ENCODE results near the gene GPR15LG. TPM values are rescaled to one million over a fixed set of nuclear protein-coding genes. Genes with fewer than 3 reads are reported as not detected.

GPR15LG gene
- total and polyA plus RNA-seq, 2 experiments from 2014 or later, result not detected

GRCh38 chr10:84172467-84173356, 889 bp upstream of the GPR15LG start:
- no peak for DNase-seq
- H3K27me3 ChIP-seq (replicated peaks; ENCODE audit: insufficient read depth), result no peaks in the 10 kb centered on the region
- in situ Hi-C loops (cut with MboI), result no loop called here
- H4K20me1 ChIP-seq (ENCODE audit: insufficient read depth), result no peaks in the 10 kb centered on the region
- no peaks in the 10 kb centered on the region for H3K9me2 ChIP-seq (ENCODE audit: insufficient read depth)
- no peaks in the 10 kb centered on the region for H3K36me3 ChIP-seq (ENCODE audit: low read depth)
- H3K27ac ChIP-seq, result no peak overlapping the region
- TF ChIP-seq EZH2 (IDR thresholded peaks at IDR 0.05; ENCODE audit: insufficient read depth, poor library complexity, severe bottlenecking), result no peak
- TF ChIP-seq EZH2phosphoT487 (IDR thresholded peaks at IDR 0.05; ENCODE audit: insufficient read depth, low read depth), result no peak
- no peaks in the 10 kb centered on the region for H3F3A ChIP-seq (ENCODE audit: insufficient read depth)
- H3K9ac ChIP-seq, result no peak overlapping the region
- no peak overlapping the region for H3K4me3 ChIP-seq
- H3K4me1 ChIP-seq (ENCODE audit: insufficient read depth), result no peaks in the 10 kb centered on the region
- 46 to 49% methylated on average over 9 of the region's 9 CpGs for WGBS, 2 experiments (ENCODE audit: low coverage in 1 of 2, low lambda C conversion rate in 2 of 2, missing lambda C conversion rate in 2 of 2)
- no peak overlapping the region for H3K4me2 ChIP-seq (ENCODE audit: unreplicated experiment)
- no peaks in the 10 kb centered on the region for H3K79me2 ChIP-seq (ENCODE audit: insufficient read depth)
- no peak overlapping the region for H2AFZ ChIP-seq
- H3K9me3 ChIP-seq (ENCODE audit: low read depth), result no peaks in the 10 kb centered on the region

GRCh38 chr10:84175436-84175835, 1.8 kb downstream of the GPR15LG start:
- no peaks in the 10 kb centered on the region for H4K20me1 ChIP-seq (ENCODE audit: insufficient read depth)
- H3K4me2 ChIP-seq (ENCODE audit: unreplicated experiment), result no peak overlapping the region
- no peak overlapping the region for H3K9ac ChIP-seq
- no peaks in the 10 kb centered on the region for H3K36me3 ChIP-seq (ENCODE audit: low read depth)
- no peaks in the 10 kb centered on the region for H3F3A ChIP-seq (ENCODE audit: insufficient read depth)
- H3K9me3 ChIP-seq (ENCODE audit: low read depth), result no peaks in the 10 kb centered on the region
- H2AFZ ChIP-seq, result no peak overlapping the region
- no peaks in the 10 kb centered on the region for H3K4me1 ChIP-seq (ENCODE audit: insufficient read depth)
- H3K4me3 ChIP-seq, result no peak overlapping the region
- DNase-seq, result no peak
- in situ Hi-C loops (cut with MboI), result no loop called here
- 62 to 67% methylated on average over 6 of the region's 6 CpGs for WGBS, 2 experiments (ENCODE audit: low coverage in 1 of 2, low lambda C conversion rate in 2 of 2, missing lambda C conversion rate in 2 of 2)
- no peaks in the 10 kb centered on the region for H3K27me3 ChIP-seq (replicated peaks; ENCODE audit: insufficient read depth)
- H3K79me2 ChIP-seq (ENCODE audit: insufficient read depth), result no peaks in the 10 kb centered on the region
- H3K9me2 ChIP-seq (ENCODE audit: insufficient read depth), result no peaks in the 10 kb centered on the region
- no peak for TF ChIP-seq EZH2 (IDR thresholded peaks at IDR 0.05; ENCODE audit: insufficient read depth, poor library complexity, severe bottlenecking)
- no peak for TF ChIP-seq EZH2phosphoT487 (IDR thresholded peaks at IDR 0.05; ENCODE audit: insufficient read depth, low read depth)
- no peak overlapping the region for H3K27ac ChIP-seq

- H3K4me2 ChIP-seq (ENCODE audit: unreplicated experiment), result no peak overlapping the region
Observed at GRCh38 chr10:84176351-84176750, 2.8 kb downstream of the GPR15LG start.

GRCh38 chr10:84176836-84177474, 3.4 kb downstream of the GPR15LG start:
- Histone ChIP-seq H4K20me1 (ENCODE audit: insufficient read depth) (no peaks in the 10 kb centered on the region), H3K27ac (no peak overlapping the region), H3K4me3 (no peak overlapping the region), H3K4me1 (ENCODE audit: insufficient read depth) (no peaks in the 10 kb centered on the region), H3K79me2 (ENCODE audit: insufficient read depth) (no peaks in the 10 kb centered on the region), H3K9ac (no peak overlapping the region), H3K9me3 (ENCODE audit: low read depth) (no peaks in the 10 kb centered on the region), H3K36me3 (ENCODE audit: low read depth) (no peaks in the 10 kb centered on the region), H3F3A (ENCODE audit: insufficient read depth) (no peaks in the 10 kb centered on the region), H3K4me2 (ENCODE audit: unreplicated experiment) (no peak overlapping the region), H2AFZ (no peak overlapping the region), H3K27me3 (replicated peaks; ENCODE audit: insufficient read depth) (no peaks in the 10 kb centered on the region), H3K9me2 (ENCODE audit: insufficient read depth) (no peaks in the 10 kb centered on the region)
- WGBS, 2 experiments (ENCODE audit: low coverage in 1 of 2, low lambda C conversion rate in 2 of 2, missing lambda C conversion rate in 2 of 2), result 59 to 72% methylated on average over 4 of the region's 4 CpGs
- DNase-seq, result no peak
- in situ Hi-C loops (cut with MboI), result no loop called here
- TF ChIP-seq EZH2 (IDR thresholded peaks at IDR 0.05; ENCODE audit: insufficient read depth, poor library complexity, severe bottlenecking), result no peak
- TF ChIP-seq EZH2phosphoT487 (IDR thresholded peaks at IDR 0.05; ENCODE audit: insufficient read depth, low read depth), result no peak

More at GRCh38 chr10:84176351-84176750, 2.8 kb downstream of the GPR15LG start:
- H3K27ac ChIP-seq, result no peak overlapping the region
- H3K4me1 ChIP-seq (ENCODE audit: insufficient read depth), result no peaks in the 10 kb centered on the region
- H3K4me3 ChIP-seq, result no peak overlapping the region
- H3K36me3 ChIP-seq (ENCODE audit: low read depth), result no peaks in the 10 kb centered on the region
- no peaks in the 10 kb centered on the region for H3K27me3 ChIP-seq (replicated peaks; ENCODE audit: insufficient read depth)
- H4K20me1 ChIP-seq (ENCODE audit: insufficient read depth), result no peaks in the 10 kb centered on the region
- no peak for TF ChIP-seq EZH2phosphoT487 (IDR thresholded peaks at IDR 0.05; ENCODE audit: insufficient read depth, low read depth)
- TF ChIP-seq EZH2 (IDR thresholded peaks at IDR 0.05; ENCODE audit: insufficient read depth, poor library complexity, severe bottlenecking), result no peak
- 26 to 38% methylated on average over 4 of the region's 4 CpGs for WGBS, 2 experiments (ENCODE audit: low coverage in 1 of 2, low lambda C conversion rate in 2 of 2, missing lambda C conversion rate in 2 of 2)
- no peaks in the 10 kb centered on the region for H3K79me2 ChIP-seq (ENCODE audit: insufficient read depth)
- no peaks in the 10 kb centered on the region for H3F3A ChIP-seq (ENCODE audit: insufficient read depth)
- H3K9ac ChIP-seq, result no peak overlapping the region
- no peak overlapping the region for H2AFZ ChIP-seq
- no peaks in the 10 kb centered on the region for H3K9me3 ChIP-seq (ENCODE audit: low read depth)
- in situ Hi-C loops (cut with MboI), result no loop called here
- H3K9me2 ChIP-seq (ENCODE audit: insufficient read depth), result no peaks in the 10 kb centered on the region
- DNase-seq, result no peak
